Esophagus squamous epithelium (tissue), 4 donors: ENCODE data around the gene ARL5A.

Source experiments
- POLR2A ChIP-seq, 4 donors: fragments of 450-650 bp; IDR thresholded peaks; one replicate each; pipeline ENCODE4 v1.6.1; 2017; ENCODE audit warnings: antibody characterized with exemption in 4 of 4, mild to moderate bottlenecking in 4 of 4, moderate library complexity in 3 of 4
- TF ChIP-seq, protein P1 (sequence below), 6 experiments: fragments of 450-650 bp in 4 of 6; fragments of 200-600 bp in 2 of 6; sonication (generic) in 2 of 6; IDR thresholded peaks; one replicate each; pipeline ENCODE4 v1.5.1; 2016 to 2019; ENCODE audit warnings: antibody characterized with exemption in 6 of 6, mild to moderate bottlenecking in 4 of 6, moderate library complexity in 4 of 6

DNA sequence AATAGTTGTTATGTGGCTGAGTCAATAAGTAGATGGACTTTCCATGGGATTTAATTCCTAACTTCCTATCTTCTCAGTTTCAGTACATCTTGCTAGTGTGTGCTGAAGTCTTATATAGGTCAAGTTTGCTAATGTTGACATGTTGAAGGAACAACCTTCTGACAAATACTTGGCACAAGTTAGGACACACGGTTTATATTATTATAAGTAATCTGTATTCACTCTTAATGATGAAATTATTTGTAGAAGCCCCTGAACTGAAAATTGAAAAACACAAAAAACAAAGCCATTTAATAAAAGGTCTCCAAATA, 19.2 kb downstream of the ARL5A start:
- TF ChIP-seq, protein P1, sequence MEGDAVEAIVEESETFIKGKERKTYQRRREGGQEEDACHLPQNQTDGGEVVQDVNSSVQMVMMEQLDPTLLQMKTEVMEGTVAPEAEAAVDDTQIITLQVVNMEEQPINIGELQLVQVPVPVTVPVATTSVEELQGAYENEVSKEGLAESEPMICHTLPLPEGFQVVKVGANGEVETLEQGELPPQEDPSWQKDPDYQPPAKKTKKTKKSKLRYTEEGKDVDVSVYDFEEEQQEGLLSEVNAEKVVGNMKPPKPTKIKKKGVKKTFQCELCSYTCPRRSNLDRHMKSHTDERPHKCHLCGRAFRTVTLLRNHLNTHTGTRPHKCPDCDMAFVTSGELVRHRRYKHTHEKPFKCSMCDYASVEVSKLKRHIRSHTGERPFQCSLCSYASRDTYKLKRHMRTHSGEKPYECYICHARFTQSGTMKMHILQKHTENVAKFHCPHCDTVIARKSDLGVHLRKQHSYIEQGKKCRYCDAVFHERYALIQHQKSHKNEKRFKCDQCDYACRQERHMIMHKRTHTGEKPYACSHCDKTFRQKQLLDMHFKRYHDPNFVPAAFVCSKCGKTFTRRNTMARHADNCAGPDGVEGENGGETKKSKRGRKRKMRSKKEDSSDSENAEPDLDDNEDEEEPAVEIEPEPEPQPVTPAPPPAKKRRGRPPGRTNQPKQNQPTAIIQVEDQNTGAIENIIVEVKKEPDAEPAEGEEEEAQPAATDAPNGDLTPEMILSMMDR (IDR thresholded peaks at IDR 0.05): no peak
- no peak for TF ChIP-seq POLR2A (IDR thresholded peaks at IDR 0.05)
